Natural killer cell (primary cell): ENCODE measurements around the gene MYO16. TPM values are rescaled to one million over a fixed set of nuclear protein-coding genes. Genes with fewer than 3 reads are reported as not detected.

ENCODE experiments used
- ATAC-seq, 3 donors: fragments of 150-1000 bp in 2 of 3; fragments of 200-7000 bp in 1 of 3; cut with Tn5 transposase; 1 replicate in 1 of 3; 2 replicates in 2 of 3; pipeline ENCODE4 v1.10.0; 2021; ENCODE audit warnings: mild to moderate bottlenecking in 2 of 3, moderate library complexity in 2 of 3
- DNase-seq, 2 donors: peaks; one replicate each; pipeline versions ENCODE4 v3.0.0 to v3.0.0-alpha.2; 2013 to 2021; ENCODE audit warnings: mixed read lengths in 1 of 2
- H3K27ac ChIP-seq: one replicate; pipeline ENCODE4 v1.5.1; 2013; ENCODE audit warnings: mild to moderate bottlenecking, low read length
- H3K27me3 ChIP-seq: one replicate; pipeline ENCODE4 v1.6.1; 2013; ENCODE audit warnings: low read length; ENCODE audit not compliant: control insufficient read depth, insufficient read depth
- H3K36me3 ChIP-seq: one replicate; pipeline ENCODE4 v1.6.1; 2013; ENCODE audit warnings: low read length; ENCODE audit not compliant: control insufficient read depth, insufficient read depth
- H3K4me1 ChIP-seq: one replicate; pipeline ENCODE4 v1.6.1; 2013; ENCODE audit warnings: low read length; ENCODE audit not compliant: control insufficient read depth, insufficient read depth
- H3K4me3 ChIP-seq: one replicate; pipeline ENCODE4 v1.5.1; 2013; ENCODE audit warnings: low read length
- H3K9me3 ChIP-seq: one replicate; pipeline ENCODE4 v1.6.1; 2013; ENCODE audit warnings: low read length; ENCODE audit not compliant: control insufficient read depth, insufficient read depth
- H3K27ac Mint-ChIP-seq, 2 donors: one replicate each; pipeline ENCODE4 v1.8.0; 2022; ENCODE audit warnings: mild to moderate bottlenecking in 2 of 2, mixed read lengths in 2 of 2, moderate library complexity in 1 of 2
- H3K27me3 Mint-ChIP-seq, 2 donors: one replicate each; pipeline ENCODE4 v1.8.0; 2022; ENCODE audit warnings: low read depth in 2 of 2, mixed read lengths in 2 of 2
- H3K36me3 Mint-ChIP-seq: one replicate; pipeline ENCODE4 v1.8.0; 2022; ENCODE audit warnings: mixed read lengths
- H3K4me1 Mint-ChIP-seq, 2 donors: one replicate each; pipeline ENCODE4 v1.8.0; 2022; ENCODE audit warnings: mixed read lengths in 2 of 2
- H3K4me3 Mint-ChIP-seq: one replicate; pipeline ENCODE4 v1.8.0; 2022; ENCODE audit warnings: mild to moderate bottlenecking, moderate library complexity, mixed read lengths
- H3K9me3 Mint-ChIP-seq, 2 donors: one replicate each; pipeline ENCODE4 v1.8.0; 2022; ENCODE audit warnings: mixed read lengths in 2 of 2
- WGBS: methylation state at CpG from one replicate; pipeline ENCODE4 v1.1.7; 2013; ENCODE audit warnings: missing lambda C conversion rate; ENCODE audit not compliant: insufficient coverage; 5-methylcytosine and 5-hydroxymethylcytosine counted together
- intact Hi-C: fragments of 100-400 bp; cut with micrococcal nuclease; formaldehyde crosslinking; loops from one replicate; pipeline ENCODE4 v1.14.2; 2022
- total RNA-seq, 4 donors: library from RNA; stranded (reverse); fragments of 120-200 nt in 1 of 4; gene quantifications; one replicate each; pipeline versions ENCODE4 v1.2.3 to v1.2.4, GENCODE V29; 2013 to 2022
- TF ChIP-seq, protein P1 (sequence below): fragments of 200-600 bp; IDR thresholded peaks from one replicate; pipeline ENCODE4 v1.8.0; 2022; ENCODE audit warnings: antibody characterized with exemption

MYO16 gene
- total RNA-seq, 3 donors from 2014 or later (not counting 1 experiment from before 2014, with no cell fraction given) = 0.28 TPM; not detected in 2

DNA sequence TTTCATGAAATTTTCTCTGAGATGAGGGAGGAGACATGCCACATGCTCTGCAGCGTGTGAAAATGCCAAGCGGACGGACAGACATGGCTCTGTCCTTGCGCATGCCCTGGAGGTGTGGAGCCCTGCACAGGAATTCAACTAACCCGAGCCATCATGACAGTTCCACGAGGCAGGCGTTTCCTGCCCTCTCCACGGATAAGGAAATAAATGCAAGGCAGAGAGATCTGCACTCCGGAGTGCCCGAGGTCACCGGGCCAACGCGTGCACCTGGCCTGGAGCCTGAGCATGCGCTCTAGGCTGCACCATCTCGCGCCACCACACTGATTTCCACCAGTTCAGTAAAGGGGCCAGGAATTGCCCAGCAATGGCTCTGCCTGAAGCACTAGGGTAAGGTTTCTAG, 298.2 kb downstream of the MYO16 start:
- Mint-ChIP-seq H3K4me1 (no peaks in the 10 kb centered on the region), H3K27ac (no peak overlapping the region), H3K4me3 (no peak overlapping the region), H3K27me3 (peaks cover 5 to 10% of the 10 kb centered on the region in 2 donors), H3K9me3 (no peaks in the 10 kb centered on the region), H3K36me3 (no peaks in the 10 kb centered on the region)
- intact Hi-C loops = no loop called here
- ATAC-seq (no peak), DNase-seq (no peak)
- H3K4me3 ChIP-seq = no peak overlapping the region
- H3K36me3 ChIP-seq = no peaks in the 10 kb centered on the region
- 89% methylated on average over 16 of the region's 16 CpGs for WGBS
- H3K27ac ChIP-seq = no peak overlapping the region
- TF ChIP-seq, protein P1, sequence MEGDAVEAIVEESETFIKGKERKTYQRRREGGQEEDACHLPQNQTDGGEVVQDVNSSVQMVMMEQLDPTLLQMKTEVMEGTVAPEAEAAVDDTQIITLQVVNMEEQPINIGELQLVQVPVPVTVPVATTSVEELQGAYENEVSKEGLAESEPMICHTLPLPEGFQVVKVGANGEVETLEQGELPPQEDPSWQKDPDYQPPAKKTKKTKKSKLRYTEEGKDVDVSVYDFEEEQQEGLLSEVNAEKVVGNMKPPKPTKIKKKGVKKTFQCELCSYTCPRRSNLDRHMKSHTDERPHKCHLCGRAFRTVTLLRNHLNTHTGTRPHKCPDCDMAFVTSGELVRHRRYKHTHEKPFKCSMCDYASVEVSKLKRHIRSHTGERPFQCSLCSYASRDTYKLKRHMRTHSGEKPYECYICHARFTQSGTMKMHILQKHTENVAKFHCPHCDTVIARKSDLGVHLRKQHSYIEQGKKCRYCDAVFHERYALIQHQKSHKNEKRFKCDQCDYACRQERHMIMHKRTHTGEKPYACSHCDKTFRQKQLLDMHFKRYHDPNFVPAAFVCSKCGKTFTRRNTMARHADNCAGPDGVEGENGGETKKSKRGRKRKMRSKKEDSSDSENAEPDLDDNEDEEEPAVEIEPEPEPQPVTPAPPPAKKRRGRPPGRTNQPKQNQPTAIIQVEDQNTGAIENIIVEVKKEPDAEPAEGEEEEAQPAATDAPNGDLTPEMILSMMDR = no peak
- H3K27me3 ChIP-seq = no peaks in the 10 kb centered on the region
- no peaks in the 10 kb centered on the region for H3K9me3 ChIP-seq
- no peaks in the 10 kb centered on the region for H3K4me1 ChIP-seq

DNA sequence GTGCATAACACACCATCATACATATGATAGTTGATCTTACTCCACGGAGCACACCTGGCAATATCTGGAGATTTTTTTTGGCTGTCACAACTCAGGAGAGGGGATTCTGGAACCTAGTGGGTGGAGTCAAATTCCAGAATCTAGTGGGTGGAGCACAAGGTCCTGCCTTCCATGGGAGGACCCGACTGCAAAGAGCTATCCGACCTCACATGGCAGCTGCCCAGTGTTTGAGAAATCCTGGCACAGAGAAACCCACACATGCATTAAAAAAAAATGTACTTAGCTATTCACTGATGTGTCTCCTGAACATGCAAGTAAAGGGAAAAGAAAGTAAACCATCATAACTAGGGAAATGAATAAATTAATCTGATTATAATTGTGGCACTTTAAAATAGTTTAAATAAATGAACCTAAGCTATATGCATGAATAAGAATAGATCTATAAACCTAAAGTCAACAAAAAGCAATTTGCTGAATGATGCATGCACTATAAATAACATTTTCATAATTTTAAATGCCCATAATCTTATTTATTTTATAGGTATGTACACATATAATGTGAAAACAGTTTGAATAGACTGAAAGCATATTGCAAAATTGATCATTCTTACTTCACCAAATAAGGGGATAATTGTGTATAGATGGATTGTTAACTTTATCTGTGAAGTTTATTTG, 300.3 kb downstream of the MYO16 start:
- Histone ChIP-seq H3K4me1 (no peaks in the 10 kb centered on the region), H3K9me3 (no peaks in the 10 kb centered on the region), H3K4me3 (no peak overlapping the region), H3K36me3 (no peaks in the 10 kb centered on the region), H3K27ac (no peak overlapping the region), H3K27me3 (no peaks in the 10 kb centered on the region)
- TF ChIP-seq, protein P1 = no peak
- WGBS = 79% methylated on average over 3 of the region's 3 CpGs
- H3K9me3 Mint-ChIP-seq = no peaks in the 10 kb centered on the region
- DNase-seq (no peak), ATAC-seq (no peak)
- intact Hi-C loops = no loop called here
- no peaks in the 10 kb centered on the region for H3K36me3 Mint-ChIP-seq
- no peaks in the 10 kb centered on the region for H3K4me1 Mint-ChIP-seq
- no peak overlapping the region for H3K27ac Mint-ChIP-seq
- H3K27me3 Mint-ChIP-seq = peaks cover 2 to 10% of the 10 kb centered on the region in 2 donors
- no peak overlapping the region for H3K4me3 Mint-ChIP-seq

DNA sequence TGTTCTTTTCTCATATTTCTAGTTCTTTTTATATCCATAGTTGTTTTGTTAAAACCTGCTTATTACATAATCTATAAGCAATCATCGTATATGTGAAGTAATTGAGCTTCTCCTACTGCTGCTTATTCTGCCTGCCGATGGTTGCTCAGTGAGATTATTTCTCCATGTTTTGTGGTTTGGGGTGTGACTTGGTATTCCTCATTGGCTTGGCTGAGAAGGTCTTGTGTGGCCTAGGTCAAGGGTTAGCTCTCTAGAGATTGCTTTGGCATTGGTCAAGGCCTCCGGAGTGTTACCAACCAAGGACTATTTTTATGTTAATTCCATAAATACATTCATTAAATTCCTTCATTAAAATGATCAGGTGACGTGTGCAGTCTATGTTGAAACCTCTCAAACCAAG, 302.8 kb downstream of the MYO16 start:
- Histone ChIP-seq H3K27ac (no peak overlapping the region), H3K9me3 (no peaks in the 10 kb centered on the region), H3K36me3 (no peaks in the 10 kb centered on the region), H3K27me3 (no peaks in the 10 kb centered on the region), H3K4me3 (no peak overlapping the region), H3K4me1 (no peaks in the 10 kb centered on the region)
- Mint-ChIP-seq H3K27ac (no peak overlapping the region), H3K4me3 (no peak overlapping the region), H3K27me3 (peaks cover 0 to 3% of the 10 kb centered on the region in 2 donors), H3K4me1 (no peaks in the 10 kb centered on the region), H3K36me3 (no peaks in the 10 kb centered on the region), H3K9me3 (peaks cover 0 to 3% of the 10 kb centered on the region in 2 donors)
- intact Hi-C loops = no loop called here
- DNase-seq (no peak), ATAC-seq (no peak)
- TF ChIP-seq, protein P1 = no peak
- WGBS = 92% methylated on average over 3 of the region's 4 CpGs

DNA sequence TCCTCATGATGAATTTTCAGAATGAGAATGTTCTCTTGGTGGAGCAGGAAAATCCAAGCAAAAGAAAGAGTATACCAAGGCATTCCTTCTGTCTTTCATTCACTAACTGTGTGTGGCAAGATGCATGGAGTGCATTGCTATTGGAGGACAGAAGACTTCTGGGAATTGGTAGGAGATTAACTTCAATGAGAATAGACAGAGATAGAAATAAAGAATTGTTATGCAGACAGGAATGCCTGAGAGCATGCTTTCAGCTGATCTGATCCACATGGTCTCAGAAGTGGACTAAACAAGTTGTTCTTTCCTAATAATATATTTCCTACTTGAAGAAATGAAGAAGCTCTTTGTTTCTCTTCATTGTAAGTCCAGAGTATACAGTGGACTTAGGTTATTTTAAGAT, 303.6 kb downstream of the MYO16 start:
- Mint-ChIP-seq H3K27me3 (peaks cover 0 to 3% of the 10 kb centered on the region in 2 donors), H3K27ac (no peak overlapping the region), H3K36me3 (no peaks in the 10 kb centered on the region), H3K4me1 (no peaks in the 10 kb centered on the region), H3K4me3 (no peak overlapping the region), H3K9me3 (peaks cover 2 to 5% of the 10 kb centered on the region in 2 donors)
- no peaks in the 10 kb centered on the region for H3K27me3 ChIP-seq
- TF ChIP-seq, protein P1 = no peak
- H3K4me3 ChIP-seq = no peak overlapping the region
- no peaks in the 10 kb centered on the region for H3K36me3 ChIP-seq
- intact Hi-C loops = no loop called here
- DNase-seq = no peak
- H3K4me1 ChIP-seq = no peaks in the 10 kb centered on the region
- no peak for ATAC-seq
- no peak overlapping the region for H3K27ac ChIP-seq
- H3K9me3 ChIP-seq = no peaks in the 10 kb centered on the region
